Stimulated activated CD4-positive, alpha-beta T cell treated with anti-CD3 and anti-CD28 coated beads, TNF-alpha, amount 100 ng/mL, for 24 hours (primary cell): ENCODE results near the gene DTX4.
A peak's percentile ranks its signal among the peaks of the same experiment; 100 is the strongest.
"Not testable (repeated sequence)": the region's sequence is repeated elsewhere in the genome, so short reads cannot be mapped to it uniquely, and the experiment has no call there.

Experiments used
- DNase-seq, 3 experiments: peaks; one replicate each; pipeline ENCODE4 v3.0.0-alpha.2; 2020; ENCODE audit warnings: low read depth in 3 of 3

Gene DTX4

DNA sequence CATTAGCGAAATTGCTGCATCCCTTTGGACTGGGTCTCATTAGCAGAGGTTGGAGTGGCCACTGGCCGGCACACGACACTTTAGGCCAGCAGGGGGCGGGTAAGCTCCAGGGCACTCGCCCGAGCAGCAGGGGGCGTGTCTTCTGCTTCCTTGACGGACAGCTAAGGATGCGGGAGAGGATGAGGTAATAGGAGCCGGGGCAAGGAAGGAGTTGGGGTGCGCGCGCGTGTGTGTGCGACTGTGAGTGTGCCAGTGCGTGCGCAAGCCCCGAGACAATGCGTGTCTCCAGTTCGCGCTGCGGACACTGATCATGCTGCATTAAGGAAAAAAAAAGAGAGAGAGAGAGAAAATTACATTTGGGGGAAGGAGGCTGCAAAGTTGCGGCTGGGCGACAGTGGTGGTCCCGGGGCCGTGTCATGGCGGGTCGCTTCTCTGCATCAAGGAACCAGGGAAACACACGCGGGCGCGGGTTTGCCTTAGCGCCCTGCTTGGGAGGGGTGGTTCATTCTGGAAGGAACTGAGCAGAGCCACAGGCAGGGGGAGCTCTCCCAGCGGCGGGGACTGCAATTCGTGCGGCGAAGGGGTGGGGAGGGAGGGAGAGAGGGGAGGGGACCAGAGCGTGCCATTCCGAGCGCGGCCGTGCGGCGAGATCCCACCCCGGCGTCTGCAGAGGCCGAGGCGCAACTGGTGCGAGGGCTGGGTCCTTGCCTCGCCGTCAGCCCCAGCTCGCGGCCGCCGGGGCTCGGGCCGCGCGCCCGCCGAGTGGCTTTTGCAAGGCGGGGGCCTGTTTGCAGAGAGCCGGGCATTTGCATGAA, at the start of gene DTX4:
Gene DTX4 (plus strand): TSS at position 625 of the 815 bp plus-strand sequence. CDS start 464 bp downstream, outside the sequence.
- peak; percentile 82 to 90 (median 85) for DNase-seq

DNA sequence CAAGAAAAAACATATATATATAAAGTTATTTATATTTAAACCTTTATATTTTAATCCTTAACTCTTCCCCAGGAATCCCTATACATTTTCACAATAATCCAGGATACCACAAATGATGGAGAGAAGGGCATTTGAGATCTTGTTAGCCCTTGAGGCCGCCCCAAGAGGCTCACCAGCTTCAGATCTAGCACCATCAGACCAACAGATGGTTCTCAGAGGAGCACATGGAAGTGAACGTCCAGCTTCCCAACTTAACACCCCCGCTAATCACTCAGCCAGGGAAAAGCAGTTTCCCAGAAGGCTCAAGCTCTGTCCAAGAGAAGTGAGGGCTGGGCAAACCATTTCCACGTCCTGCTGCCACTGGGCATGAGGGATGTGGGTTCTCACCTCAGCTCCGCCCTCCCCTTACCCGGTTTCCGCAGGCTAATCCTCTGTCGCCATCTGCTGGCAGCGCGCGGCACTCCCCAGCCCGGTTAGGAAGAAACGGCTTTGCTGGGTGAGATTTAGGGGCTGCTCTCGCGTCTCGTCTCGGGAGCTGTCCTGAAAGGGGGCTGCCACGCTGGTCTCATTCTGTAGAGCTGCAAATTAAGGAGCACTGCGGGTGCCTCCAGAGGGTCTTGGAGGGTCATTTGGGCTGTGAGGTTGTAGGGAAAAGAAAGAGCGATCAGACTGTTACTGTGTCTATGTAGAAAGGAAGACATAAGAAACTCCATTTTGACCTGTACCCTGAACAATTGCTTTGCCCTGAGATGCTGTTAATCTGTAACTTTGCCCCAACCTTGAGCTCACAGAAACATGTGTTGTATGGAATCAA, 36.1 kb upstream of the DTX4 start:
- DNase-seq = peak; percentile 76 to 84 (median 79)

DNA sequence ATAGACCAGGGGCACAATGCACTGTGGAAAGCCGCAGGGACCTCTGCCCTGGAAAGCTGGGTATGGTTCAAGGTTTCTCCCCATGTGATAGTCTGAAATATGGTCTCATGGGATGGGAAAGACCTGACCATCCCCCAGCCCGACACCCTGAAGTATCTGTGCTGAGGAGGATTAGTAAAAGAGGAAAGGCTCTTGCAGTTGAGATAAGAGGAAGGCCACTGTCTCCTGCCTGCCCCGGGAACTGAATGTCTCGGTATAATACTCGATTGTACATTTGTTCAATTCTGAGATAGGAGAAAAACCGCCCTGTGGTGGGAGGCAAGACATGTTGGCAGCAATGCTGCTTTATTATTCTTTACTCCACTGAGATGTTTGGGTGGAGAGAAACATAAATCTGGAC, 35.4 kb upstream of the DTX4 start:
- not testable (repeated sequence) for DNase-seq

DNA sequence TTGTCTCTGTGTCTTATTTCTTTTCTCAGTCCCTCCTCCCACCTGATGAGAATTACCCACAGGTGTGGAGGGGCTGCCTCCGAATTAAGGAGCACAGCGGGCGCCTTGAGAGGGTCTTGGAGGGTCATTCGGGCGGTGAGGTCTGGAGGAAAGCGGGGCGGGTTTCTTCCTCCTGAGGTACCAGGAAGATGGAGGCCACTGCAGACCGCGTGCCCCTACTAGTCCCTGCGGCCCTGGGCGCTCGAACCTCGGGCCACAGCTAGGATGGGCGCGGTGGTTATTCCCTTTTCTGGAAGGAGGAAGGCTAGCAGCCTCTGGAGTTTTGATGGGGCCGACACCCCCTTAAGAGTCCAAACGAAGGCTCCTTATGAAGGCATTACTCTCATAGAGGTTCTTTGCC, 34.7 kb upstream of the DTX4 start:
- DNase-seq = no peak

DNA sequence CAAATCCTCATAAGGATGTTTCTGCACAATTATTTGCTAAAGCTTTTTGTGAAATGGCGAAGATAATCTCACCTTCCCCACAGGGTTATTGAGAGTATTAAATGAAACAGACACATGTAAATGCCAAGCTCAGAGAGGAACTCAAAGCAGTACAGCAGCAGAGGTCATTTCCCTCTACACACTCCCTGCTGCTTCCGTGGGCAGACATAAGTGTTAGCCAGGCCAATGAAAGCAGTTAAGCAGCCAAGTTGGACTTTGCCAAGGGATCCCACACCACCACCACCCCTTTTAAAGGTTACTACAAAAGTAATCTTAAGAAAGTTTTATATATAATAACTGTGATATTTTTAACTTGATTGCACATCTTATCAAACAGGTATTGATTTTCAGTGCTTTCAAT, 33.3 kb upstream of the DTX4 start:
- no peak for DNase-seq

DNA sequence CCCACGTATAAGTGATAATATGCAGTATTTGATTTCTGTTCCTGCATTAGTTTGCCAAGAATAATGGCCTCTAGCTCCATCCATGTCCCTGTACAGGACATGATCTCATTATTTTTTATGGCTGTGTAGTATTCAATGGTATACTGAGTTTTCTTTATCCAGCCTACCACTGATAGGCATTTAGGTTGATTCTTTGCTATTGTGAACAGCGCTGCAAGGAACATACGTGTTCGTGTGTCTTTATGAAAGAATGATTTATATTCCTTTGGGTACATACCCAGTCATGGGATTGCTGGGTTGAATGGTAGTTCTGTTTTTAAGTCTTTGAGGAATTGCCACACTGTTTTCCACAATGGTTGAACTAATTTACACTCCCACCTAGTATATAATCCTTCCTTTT, 30.7 kb upstream of the DTX4 start:
- DNase-seq = no peak

DNA sequence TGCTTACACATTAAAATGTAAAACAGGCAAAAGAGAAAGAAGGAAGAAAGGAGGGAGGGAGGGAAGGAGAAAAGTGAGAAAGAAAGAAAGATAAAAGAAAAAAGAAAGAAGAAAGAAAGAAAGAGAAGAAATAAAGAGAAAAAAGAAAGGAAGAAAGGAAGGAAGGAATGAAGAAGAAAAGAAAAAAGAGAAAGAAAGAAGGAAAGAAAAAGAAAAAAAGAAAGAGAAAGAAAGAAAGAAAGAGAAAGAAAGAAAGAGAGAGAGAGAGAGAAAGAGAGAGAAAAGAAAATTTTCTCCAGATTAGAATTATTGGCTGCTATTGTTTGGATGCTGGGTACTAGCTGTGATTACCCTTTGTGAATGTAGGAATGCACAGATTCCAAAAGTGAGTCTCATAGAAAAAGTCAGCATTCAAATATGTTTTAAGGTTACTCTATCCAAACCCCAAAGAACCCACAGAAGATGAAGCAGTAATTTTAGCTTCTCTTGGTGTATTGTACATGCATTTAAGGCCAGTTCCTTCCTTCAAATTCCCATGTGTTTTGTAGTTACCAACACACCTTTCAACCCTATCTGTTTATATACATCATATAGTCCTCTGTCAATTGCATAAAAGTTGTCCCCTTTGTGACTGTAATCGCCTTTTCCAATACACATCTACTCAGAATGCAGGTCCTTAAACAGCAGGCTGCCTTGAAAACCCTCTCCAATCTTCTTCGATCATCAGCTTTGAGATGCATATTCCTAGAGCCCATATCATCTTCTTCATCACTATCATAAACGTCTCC, 30.1 kb upstream of the DTX4 start:
- DNase-seq = no peak

DNA sequence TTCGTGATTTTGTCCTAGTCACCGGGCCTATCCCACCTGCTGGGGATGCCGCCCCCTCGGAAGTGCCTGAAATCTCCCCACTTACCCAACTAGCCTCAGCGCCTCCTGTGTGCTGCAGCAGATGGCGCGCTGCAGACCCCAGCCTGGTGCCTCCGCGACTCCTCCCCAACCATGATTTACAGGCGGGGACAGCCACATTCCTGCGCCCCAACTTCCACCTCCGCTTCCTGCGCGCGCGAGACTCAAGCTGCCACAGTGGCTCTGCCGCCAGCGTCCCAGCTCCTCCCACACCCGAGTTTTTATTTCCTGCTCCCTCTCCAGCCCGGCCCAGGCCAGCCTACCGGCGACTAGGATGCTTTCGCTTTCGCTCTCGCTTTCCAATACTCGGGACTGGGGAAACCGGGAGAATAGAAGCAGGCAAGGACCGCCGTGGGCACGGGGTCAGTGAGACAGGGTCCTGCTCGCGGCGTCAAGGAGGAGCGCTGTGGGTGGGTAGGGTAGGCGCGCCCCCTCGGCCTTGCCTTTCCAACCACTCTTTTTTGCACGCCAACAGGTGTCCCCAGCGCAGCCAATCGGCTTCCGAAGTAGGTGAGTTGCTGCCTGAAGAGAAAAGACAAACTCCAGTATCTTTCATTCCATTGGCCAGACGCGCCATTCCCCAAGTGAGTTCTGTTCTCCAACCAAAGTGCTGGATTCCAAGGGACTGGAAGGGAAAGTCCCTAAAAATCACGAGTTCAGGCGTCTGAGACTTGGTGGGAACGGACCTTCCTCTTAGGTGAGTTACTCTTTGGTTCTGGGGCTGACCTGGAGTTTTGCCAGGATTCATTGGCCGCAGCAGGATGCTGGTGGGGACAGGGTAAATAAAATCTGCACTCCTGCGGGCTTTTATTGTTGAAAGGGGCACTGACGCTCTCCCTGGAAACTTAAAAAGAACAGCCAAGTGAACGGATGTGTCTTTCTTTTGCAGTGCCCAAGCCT, 29.1 kb upstream of the DTX4 start, which contains the start of gene FAM111A:
Gene FAM111A (plus strand): TSS at position 327 of the 978 bp plus-strand sequence. CDS start 6,017 bp downstream, outside the sequence.
- DNase-seq = peak; percentile 46 to 84 (median 62)

DNA sequence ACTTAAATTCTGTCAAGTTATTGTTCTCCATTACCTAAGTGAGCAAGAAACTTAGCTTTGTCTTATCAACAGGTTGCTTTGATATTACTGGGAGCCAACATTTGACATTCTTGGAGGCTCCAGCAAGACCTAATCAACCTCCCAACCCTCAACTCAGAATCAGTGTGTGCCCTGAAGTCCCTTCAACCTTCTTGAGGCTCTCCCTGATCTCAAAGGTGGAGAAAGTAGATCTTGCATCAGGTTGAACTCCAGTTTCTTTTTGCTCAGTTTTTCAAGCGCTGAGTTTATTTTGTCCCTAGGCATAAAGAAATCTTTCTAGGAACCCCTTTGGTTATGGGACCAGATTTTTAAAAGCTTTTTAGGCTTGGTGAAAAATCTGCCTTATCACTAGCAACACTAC, 27.8 kb upstream of the DTX4 start:
- no peak for DNase-seq

DNA sequence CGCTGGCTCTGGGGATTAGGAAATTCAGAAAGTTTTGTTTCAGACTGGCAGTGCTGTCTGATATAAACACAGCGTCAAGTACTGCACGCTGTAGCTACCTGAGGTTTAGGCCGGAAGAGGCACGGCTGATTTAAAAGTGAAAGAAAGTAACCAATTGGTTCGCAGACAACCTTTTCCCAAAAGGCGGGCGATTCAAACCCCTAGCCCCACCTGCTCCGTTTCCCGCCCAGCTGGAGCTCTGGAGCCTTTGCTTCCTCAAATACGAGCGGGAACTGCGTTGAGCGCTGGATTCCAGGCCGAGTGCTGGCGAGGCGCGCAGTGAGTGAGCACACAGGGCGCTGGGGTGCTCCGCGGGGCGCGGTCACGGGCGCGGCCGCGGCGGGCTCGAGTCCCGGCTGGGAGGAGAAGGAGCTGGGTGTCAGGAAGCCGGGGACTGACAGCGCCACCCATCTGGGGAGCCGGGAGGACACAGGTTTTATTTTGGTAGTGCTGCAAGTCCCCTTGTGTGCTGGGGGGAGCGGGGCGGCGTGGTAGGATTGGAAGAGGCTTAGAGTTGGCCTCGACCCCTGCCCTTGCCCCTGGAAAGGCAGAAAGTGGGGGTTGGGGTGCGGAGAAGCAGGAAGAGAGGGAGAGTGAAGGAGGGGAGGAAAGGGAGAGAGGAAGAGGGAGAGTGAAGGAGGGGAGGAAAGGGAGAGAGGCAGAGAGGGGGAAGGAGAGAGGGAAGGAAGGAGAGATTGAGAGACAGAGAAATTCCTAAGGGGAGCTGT, 27.2 kb upstream of the DTX4 start:
- peak; percentile 44 to 80 (median 45) for DNase-seq

DNA sequence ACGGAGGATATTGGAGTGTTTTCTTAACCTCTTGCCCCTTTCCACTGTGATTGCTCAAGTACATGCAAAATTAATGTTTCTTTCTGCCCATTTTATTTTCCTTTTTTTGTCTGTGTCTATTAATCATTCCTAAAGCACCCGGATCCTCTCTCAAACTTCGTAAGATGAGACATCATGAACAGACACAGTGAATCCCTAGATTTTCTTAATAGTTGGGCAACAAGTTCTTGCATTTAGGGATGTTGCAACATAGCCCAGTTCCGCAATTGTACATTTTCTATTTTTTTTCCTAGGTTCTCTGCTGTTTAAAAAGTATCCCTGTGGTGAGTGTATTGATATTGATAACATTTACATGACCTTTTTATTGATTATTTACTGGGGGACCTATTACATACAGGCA, 26.4 kb upstream of the DTX4 start:
- DNase-seq = no peak

DNA sequence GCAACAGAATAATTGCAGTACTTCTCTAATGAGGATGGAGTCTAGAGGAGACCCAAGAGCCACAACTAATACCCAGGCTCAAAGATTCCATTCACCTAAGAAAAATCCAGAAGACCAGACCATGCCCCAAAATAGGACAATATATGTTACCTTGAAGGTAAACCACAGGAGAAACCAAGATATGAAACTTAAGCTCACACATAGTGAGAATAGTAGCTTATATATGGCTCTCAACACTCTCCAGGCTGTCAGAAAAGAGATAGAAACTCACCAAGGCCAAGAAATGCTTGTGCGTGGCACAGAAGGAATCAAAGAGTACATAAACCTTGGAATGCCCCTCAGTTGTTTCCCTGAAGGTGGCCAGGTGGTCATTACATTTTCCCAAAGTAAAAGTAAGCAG, 20.2 kb upstream of the DTX4 start:
- no peak for DNase-seq

DNA sequence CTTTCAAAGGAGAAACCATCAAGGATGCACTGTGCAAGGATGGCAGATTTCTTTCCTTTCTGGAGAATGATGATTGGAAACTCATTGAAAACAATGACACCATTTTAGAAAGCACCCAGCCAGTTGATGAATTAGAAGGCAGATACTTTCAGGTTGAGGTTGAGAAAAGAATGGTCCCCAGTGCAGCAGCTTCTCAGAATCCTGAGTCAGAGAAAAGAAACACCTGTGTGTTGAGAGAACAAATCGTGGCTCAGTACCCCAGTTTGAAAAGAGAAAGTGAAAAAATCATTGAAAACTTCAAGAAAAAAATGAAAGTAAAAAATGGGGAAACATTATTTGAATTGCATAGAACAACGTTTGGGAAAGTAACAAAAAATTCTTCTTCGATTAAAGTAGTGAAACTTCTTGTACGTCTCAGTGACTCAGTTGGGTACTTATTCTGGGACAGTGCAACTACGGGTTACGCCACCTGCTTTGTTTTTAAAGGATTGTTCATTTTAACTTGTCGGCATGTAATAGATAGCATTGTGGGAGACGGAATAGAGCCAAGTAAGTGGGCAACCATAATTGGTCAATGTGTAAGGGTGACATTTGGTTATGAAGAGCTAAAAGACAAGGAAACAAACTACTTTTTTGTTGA, 19.5 kb upstream of the DTX4 start:
- DNase-seq = no peak

DNA sequence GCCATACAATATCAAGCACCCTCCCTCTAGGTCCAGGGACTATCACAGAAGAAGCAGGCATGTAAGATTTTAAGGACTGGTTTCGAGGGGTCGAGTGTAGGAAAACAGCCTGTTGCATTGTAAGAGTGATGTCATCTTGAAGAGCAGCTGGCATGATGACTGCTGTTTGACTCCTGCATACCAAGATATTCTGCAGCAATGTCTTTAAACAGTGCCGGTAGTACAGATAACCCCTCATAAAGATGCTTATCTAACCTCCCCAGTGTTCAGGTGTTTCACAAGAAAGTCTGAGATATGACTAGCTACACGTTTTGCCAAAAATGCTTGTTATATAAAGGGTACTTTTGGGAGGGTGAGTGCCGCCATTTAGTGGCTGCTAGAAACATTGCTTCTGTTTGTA, 17.3 kb upstream of the DTX4 start:
- DNase-seq = no peak

DNA sequence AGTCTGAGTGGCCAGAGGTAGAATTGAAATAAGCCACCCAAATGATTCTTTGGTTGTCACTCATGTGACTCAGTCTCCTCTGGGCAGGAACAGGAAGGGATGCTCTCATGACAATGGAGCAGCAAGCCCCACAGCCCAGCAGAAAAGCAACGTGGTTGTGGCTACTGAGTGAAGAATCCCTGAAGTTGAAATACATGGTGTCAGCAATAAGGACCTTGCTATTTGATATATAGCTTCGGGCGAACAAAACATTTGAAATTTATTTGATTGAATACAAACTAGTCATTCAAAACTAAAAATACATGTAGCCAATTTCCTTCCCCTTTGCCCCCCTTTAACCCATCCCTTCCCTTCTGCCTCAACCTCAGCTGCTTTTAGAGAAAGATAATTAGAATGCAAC, 14.5 kb upstream of the DTX4 start:
- DNase-seq = no peak

DNA sequence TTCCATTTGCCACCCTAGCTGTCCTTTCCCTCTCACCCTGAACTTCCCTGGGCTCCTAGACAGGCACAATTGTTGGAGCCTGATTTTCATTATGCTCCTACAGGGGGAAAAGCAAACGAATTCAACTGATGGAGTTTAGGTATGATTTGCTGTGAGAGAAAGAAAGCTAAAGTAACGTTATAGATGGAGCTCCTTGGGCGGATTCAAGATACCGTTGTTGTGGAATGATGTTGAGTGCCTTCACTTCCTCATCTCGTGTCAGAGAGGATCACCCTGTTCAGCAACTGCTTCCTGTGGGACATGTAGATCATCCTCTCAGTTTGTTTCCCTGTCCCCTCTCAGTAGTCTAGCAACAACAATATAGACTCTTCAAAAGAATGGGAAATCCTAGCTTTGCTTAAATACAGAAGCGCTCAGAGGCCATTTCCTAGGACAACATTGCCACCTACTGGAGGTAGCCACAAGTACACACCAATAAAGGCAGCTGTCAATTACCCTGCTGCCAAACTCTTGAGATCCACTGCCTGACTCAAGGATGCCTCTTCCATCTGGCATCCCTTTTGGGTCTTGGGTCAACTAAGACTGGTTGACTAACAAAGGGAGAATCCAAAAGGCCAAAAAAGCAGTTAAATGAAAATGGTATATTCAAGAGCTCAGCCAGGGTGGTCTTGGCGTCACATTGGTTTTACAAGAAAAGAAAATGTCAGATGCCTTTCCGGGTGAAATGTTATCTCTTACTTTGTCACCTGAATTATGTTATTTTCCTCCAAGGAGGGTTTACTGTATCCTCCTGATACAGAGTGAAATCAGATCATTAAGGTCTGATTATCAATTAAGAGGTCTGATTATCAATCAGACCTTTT, 13.5 kb upstream of the DTX4 start:
- peak in 1 of 3 experiments; percentile 49 for DNase-seq

DNA sequence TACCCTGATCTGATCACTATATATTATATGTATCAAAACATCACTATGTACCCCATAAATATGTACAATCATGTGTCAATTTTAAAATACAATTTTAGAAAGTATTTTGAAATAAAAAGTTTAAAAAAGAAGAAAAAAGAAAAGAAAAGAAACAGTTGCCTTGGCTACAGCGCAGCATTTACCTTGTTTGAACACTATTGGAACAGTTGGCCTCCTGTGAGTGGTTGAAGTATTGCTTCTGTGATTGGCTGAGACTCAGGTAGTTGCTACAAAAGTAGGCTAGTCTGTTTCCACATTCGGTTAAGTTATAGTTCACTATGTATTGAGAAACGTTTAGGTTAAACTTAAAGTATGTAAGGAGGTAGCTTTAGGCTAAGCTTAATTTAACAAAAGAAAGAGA, 7.9 kb upstream of the DTX4 start:
- DNase-seq = no peak

DNA sequence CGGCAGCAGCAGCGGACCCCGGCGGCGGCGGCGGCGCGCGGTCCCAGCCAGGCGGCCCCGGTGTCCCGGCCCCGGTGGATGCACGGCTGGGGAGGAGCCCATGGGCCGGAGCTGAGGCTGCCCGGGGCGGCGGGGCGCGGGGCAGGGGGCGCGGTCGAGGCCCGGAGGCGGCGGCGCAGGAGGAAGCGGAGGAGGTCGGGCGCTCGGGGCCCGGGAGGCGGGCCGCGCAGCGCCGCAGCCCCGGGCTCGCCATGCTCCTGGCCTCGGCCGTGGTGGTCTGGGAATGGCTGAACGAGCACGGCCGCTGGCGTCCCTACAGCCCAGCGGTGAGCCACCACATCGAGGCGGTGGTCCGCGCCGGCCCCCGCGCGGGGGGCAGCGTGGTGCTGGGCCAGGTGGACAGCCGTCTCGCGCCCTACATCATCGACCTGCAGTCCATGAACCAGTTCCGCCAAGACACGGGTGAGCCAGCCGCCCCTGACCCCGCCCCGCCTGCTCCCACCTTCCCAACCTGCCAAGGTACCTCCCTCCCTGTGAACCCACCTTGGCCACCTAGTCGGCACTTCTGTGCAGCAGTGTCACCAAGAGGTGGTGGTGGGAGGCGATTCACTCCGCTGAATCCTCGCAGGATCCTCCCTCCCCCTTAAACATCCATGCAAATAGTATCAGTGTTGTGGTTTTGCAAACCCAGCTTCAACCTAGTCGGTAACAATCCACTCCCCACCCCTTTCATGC, 580 bp downstream of the DTX4 start:
- DNase-seq = no peak
